Natural killer cell treated with Interleukin-12 subunit alpha and Interleukin-12 subunit beta and Interleukin-15 and Interleukin-18, amount 100 ng/mL, for 72 hours (primary cell): ENCODE data around the gene PLIN5. TPM values are rescaled to one million over a fixed set of nuclear protein-coding genes. Genes with fewer than 3 reads are reported as not detected.

ENCODE experiments used
- ATAC-seq, 2 donors: fragments of 150-1000 bp; cut with Tn5 transposase in 1 of 2; sonication (Bioruptor Pico), chemical (Tn5 transposase) in 1 of 2; 2 replicates each; pipeline ENCODE4 v1.10.0; 2021
- DNase-seq: peaks from one replicate; pipeline ENCODE4 v3.0.0; 2022; ENCODE audit warnings: low spot score
- H3K27ac Mint-ChIP-seq, 2 donors: 1 replicate in 1 of 2; 2 replicates in 1 of 2; pipeline ENCODE4 v1.8.0; 2022; ENCODE audit warnings: mixed read lengths in 2 of 2, mild to moderate bottlenecking in 1 of 2, moderate library complexity in 1 of 2
- H3K27me3 Mint-ChIP-seq, 2 donors: 1 replicate in 1 of 2; 2 replicates in 1 of 2; pipeline ENCODE4 v1.8.0; 2022; ENCODE audit warnings: mixed read lengths in 2 of 2
- H3K36me3 Mint-ChIP-seq: one replicate; pipeline ENCODE4 v1.8.0; 2022; ENCODE audit warnings: mixed read lengths
- H3K4me1 Mint-ChIP-seq, 2 donors: 1 replicate in 1 of 2; 2 replicates in 1 of 2; pipeline ENCODE4 v1.8.0; 2022; ENCODE audit warnings: low read depth in 2 of 2, mixed read lengths in 2 of 2, mild to moderate bottlenecking in 1 of 2
- H3K4me3 Mint-ChIP-seq: one replicate; pipeline ENCODE4 v1.8.0; 2022; ENCODE audit warnings: mixed read lengths
- H3K9me3 Mint-ChIP-seq: 2 replicates; pipeline ENCODE4 v1.8.0; 2022; ENCODE audit warnings: mixed read lengths
- total RNA-seq, 2 donors: library from RNA; stranded (reverse); gene quantifications; one replicate each; pipeline ENCODE4 v1.2.3, GENCODE V29; 2022

The PLIN5 gene
- total RNA-seq, 2 donors from 2014 or later = not detected

- no peaks in the 10 kb centered on the region for H3K27me3 Mint-ChIP-seq
- no peak for DNase-seq
- no peak for ATAC-seq
- peak overlapping the region; percentile 76 for H3K4me3 Mint-ChIP-seq
- peak overlapping the region; percentile 10 to 85 for H3K27ac Mint-ChIP-seq
- peaks cover 6 to 23% of the 10 kb centered on the region in 2 donors for H3K4me1 Mint-ChIP-seq
- H3K36me3 Mint-ChIP-seq = no peaks in the 10 kb centered on the region
- no peaks in the 10 kb centered on the region for H3K9me3 Mint-ChIP-seq
Observed at GRCh38 chr19:4473763-4474513, 61.1 kb downstream of the PLIN5 start.

- no peaks in the 10 kb centered on the region for H3K36me3 Mint-ChIP-seq
- ATAC-seq (no peak), DNase-seq (no peak)
Observed at GRCh38 chr19:4473011-4473762, 61.8 kb downstream of the PLIN5 start.

More at GRCh38 chr19:4473011-4473762, 61.8 kb downstream of the PLIN5 start:
- H3K27me3 Mint-ChIP-seq = no peaks in the 10 kb centered on the region
- no peaks in the 10 kb centered on the region for H3K9me3 Mint-ChIP-seq
- H3K4me1 Mint-ChIP-seq = peaks cover 6 to 23% of the 10 kb centered on the region in 2 donors
- peak overlapping the region in 1 of 2 donors; percentile 85 for H3K27ac Mint-ChIP-seq
- peak overlapping the region; percentile 76 for H3K4me3 Mint-ChIP-seq

Other genes starting within 250 kb of the PLIN5 start
- 1 to 10 TPM; 4.6 to 5.1 TPM for gene TMIGD2, start 232.8 kb downstream of the PLIN5 start, total RNA-seq
- 10 to 100 TPM; 16.0 to 24.7 TPM for gene FSD1, start 230.6 kb downstream of the PLIN5 start, total RNA-seq
- gene STAP2, start 196.4 kb downstream of the PLIN5 start, total RNA-seq = 10 to 100 TPM in 1 of 2 donors, 1 to 10 TPM in 1; 7.3 to 12.8 TPM
- 10 to 100 TPM; 28.3 to 73.5 TPM for gene MPND, start 191.7 kb downstream of the PLIN5 start, total RNA-seq
- gene SH3GL1, start 134.7 kb downstream of the PLIN5 start, total RNA-seq = 10 to 100 TPM; 47.0 to 50.8 TPM
- gene CHAF1A, start 132.6 kb downstream of the PLIN5 start, total RNA-seq = 100 to 1,000 TPM in 1 of 2 donors, 10 to 100 TPM in 1; 54.6 to 125 TPM
- 10 to 100 TPM; 56.9 to 63.9 TPM for gene UBXN6, start 77.4 kb downstream of the PLIN5 start, total RNA-seq
- gene HDGFL2, start 62.9 kb downstream of the PLIN5 start, total RNA-seq = 10 to 100 TPM; 43.3 to 47.6 TPM
- not detected for gene PLIN4, start 16.7 kb downstream of the PLIN5 start, total RNA-seq
- gene LRG1, start 4.8 kb upstream of the PLIN5 start, total RNA-seq = under 1 TPM in 1 of 2 donors, not detected in 1; 0.36 TPM
- gene SEMA6B, start 24.5 kb upstream of the PLIN5 start, total RNA-seq = under 1 TPM in 1 of 2 donors, not detected in 1; 0.14 TPM
- gene TNFAIP8L1, start 104.3 kb upstream of the PLIN5 start, total RNA-seq = 10 to 100 TPM in 1 of 2 donors, 1 to 10 TPM in 1; 8.3 to 10.3 TPM
- 100 to 1,000 TPM; 107 to 195 TPM for gene MYDGF, start 135.1 kb upstream of the PLIN5 start, total RNA-seq
- gene DPP9, start 188.6 kb upstream of the PLIN5 start, total RNA-seq = 100 to 1,000 TPM; 125 to 175 TPM